Measurements from ENCODE around the gene DLG1.

The DLG1 gene

DNA sequence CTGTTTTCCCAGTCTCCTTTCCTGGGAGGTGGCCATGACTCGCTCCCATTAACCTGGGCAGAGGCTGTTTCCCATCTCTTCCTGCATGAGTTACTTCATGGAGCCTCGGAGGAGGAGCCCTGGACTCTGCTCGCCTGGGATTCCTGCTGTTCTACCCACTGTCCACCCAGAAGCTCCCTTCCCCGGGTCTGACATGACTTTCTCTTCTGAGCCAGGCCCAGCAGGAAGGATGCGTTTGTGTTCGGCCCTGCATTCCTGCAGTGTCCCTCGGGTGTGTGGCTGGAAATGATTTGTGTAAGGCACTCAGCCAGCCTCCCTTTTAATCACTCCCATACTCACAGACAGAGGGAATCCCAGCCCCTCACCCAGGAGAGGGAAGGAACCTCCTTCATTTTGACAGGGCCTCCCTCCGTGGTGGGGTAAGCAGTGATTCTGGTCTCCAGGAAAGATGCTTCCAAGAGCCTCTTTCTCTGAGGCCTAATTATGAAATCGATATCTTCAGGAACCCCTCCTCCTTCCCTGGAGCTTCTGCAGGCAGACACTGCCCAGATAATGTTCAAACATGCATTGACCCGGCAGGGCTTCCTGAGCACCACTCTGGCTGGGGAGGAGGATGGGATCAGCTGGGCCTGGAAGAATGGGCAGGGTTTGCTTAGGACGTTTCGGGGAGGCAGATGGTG is 41.6 kb upstream of the DLG1 start:
- TF ChIP-seq SUZ12 (IDR thresholded peaks at IDR 0.05; ENCODE audit: extremely low read depth, insufficient read depth, insufficient read length), result no peak
- TF ChIP-seq YY1 (IDR thresholded peaks at IDR 0.05; ENCODE audit: insufficient read depth, insufficient read length), result no peak
- no peak for TF ChIP-seq ZNF274 (IDR thresholded peaks at IDR 0.05; ENCODE audit: low read depth, low read length)
- H3K27me3 ChIP-seq (ENCODE audit: insufficient read depth, insufficient read length), result no peaks in the 10 kb centered on the region
- H3K36me3 ChIP-seq (ENCODE audit: insufficient read depth, insufficient read length, low read length), result no peaks in the 10 kb centered on the region
- DNase-seq (ENCODE audit: low read depth, low spot score), result no peak
- no peak overlapping the region for H3K9ac ChIP-seq (ENCODE audit: insufficient read length, low read depth)
- H3K4me3 ChIP-seq (ENCODE audit: insufficient read length, low read depth), result no peak overlapping the region
- H3K9me3 ChIP-seq (ENCODE audit: insufficient read depth, low read length), result no peaks in the 10 kb centered on the region
- H3K4me1 ChIP-seq (ENCODE audit: insufficient read depth, insufficient read length), result peaks cover 16% of the 10 kb centered on the region

DNA sequence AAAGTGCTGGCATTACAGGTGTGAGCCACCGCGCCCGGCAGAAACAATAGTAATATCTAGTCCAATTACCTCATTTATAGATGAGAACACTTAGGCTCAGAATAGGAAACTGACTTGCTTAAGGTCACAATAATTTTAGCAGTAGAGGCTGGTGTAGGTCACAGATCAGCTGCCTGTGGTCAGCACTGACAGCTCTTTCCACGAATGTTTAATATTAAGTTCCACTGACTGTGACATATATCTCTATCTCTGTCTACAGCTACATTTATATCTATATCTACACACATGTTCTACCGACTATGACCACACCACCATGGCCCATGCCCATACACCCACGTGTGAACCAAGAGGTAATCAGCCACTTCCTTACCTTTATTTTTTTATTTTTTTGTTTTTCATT is 40.2 kb upstream of the DLG1 start:
- no peak for DNase-seq (ENCODE audit: low read depth, low spot score)
- H3K4me3 ChIP-seq (ENCODE audit: insufficient read length, low read depth), result no peak overlapping the region
- peaks cover 18% of the 10 kb centered on the region for H3K4me1 ChIP-seq (ENCODE audit: insufficient read depth, insufficient read length)
- no peaks in the 10 kb centered on the region for H3K36me3 ChIP-seq (ENCODE audit: insufficient read depth, insufficient read length, low read length)
- H3K27me3 ChIP-seq (ENCODE audit: insufficient read depth, insufficient read length), result no peaks in the 10 kb centered on the region
- no peaks in the 10 kb centered on the region for H3K9me3 ChIP-seq (ENCODE audit: insufficient read depth, low read length)
- no peak for TF ChIP-seq SUZ12 (IDR thresholded peaks at IDR 0.05; ENCODE audit: extremely low read depth, insufficient read depth, insufficient read length)
- TF ChIP-seq YY1 (IDR thresholded peaks at IDR 0.05; ENCODE audit: insufficient read depth, insufficient read length), result no peak
- no peak for TF ChIP-seq ZNF274 (IDR thresholded peaks at IDR 0.05; ENCODE audit: low read depth, low read length)
- H3K9ac ChIP-seq (ENCODE audit: insufficient read length, low read depth), result no peak overlapping the region

DNA sequence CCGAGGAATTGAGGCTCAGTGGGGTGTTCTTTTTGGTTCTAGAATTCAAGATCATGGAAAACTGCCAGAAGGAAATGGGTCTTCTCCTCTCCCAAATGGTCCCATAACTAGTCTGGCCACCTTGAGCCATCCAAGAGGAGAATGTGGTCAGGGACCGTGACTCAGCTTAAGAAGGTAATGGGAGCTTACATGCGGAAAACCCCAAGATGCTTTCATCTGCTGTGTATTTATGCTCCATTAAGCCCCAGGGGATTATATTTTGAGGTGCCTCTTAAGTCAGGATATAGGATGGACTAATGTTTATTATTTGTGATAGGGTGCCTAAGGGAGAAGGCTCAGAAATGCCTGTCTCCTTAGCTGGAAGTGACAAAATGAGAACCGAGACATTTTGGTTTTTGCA is 39.2 kb upstream of the DLG1 start:
- Histone ChIP-seq H3K27me3 (ENCODE audit: insufficient read depth, insufficient read length) (no peaks in the 10 kb centered on the region), H3K9ac (ENCODE audit: insufficient read length, low read depth) (no peak overlapping the region), H3K36me3 (ENCODE audit: insufficient read depth, insufficient read length, low read length) (no peaks in the 10 kb centered on the region), H3K4me3 (ENCODE audit: insufficient read length, low read depth) (no peak overlapping the region), H3K4me1 (ENCODE audit: insufficient read depth, insufficient read length) (peaks cover 18% of the 10 kb centered on the region), H3K9me3 (ENCODE audit: insufficient read depth, low read length) (no peaks in the 10 kb centered on the region)
- TF ChIP-seq ZNF274 (IDR thresholded peaks at IDR 0.05; ENCODE audit: low read depth, low read length) (no peak), SUZ12 (IDR thresholded peaks at IDR 0.05; ENCODE audit: extremely low read depth, insufficient read depth, insufficient read length) (no peak), YY1 (IDR thresholded peaks at IDR 0.05; ENCODE audit: insufficient read depth, insufficient read length) (no peak)
- DNase-seq (ENCODE audit: low read depth, low spot score), result no peak

DNA sequence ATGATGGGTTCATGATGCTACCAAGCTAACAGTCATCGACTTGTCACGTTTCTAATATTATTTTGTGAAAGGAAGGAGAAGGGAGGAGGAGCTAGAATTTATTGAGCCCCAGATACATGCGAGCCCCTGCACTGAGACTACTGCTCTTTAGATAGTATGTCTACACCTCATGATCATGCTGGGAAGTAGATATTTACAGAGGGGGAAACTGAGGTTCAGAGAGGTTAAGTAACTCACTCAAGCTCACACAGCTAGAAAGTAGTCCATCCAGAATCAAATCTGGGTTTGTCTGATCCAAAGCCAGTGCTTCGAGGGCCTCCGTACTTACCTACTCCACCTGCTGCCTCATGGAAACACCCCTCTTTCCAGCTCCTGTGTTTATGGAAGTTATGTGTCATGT is 38.8 kb upstream of the DLG1 start:
- Histone ChIP-seq H3K4me3 (ENCODE audit: insufficient read length, low read depth) (no peak overlapping the region), H3K36me3 (ENCODE audit: insufficient read depth, insufficient read length, low read length) (no peaks in the 10 kb centered on the region), H3K9me3 (ENCODE audit: insufficient read depth, low read length) (no peaks in the 10 kb centered on the region), H3K27me3 (ENCODE audit: insufficient read depth, insufficient read length) (no peaks in the 10 kb centered on the region), H3K9ac (ENCODE audit: insufficient read length, low read depth) (no peak overlapping the region), H3K4me1 (ENCODE audit: insufficient read depth, insufficient read length) (peaks cover 18% of the 10 kb centered on the region)
- TF ChIP-seq SUZ12 (IDR thresholded peaks at IDR 0.05; ENCODE audit: extremely low read depth, insufficient read depth, insufficient read length) (no peak), YY1 (IDR thresholded peaks at IDR 0.05; ENCODE audit: insufficient read depth, insufficient read length) (no peak), ZNF274 (IDR thresholded peaks at IDR 0.05; ENCODE audit: low read depth, low read length) (no peak)
- no peak for DNase-seq (ENCODE audit: low read depth, low spot score)

DNA sequence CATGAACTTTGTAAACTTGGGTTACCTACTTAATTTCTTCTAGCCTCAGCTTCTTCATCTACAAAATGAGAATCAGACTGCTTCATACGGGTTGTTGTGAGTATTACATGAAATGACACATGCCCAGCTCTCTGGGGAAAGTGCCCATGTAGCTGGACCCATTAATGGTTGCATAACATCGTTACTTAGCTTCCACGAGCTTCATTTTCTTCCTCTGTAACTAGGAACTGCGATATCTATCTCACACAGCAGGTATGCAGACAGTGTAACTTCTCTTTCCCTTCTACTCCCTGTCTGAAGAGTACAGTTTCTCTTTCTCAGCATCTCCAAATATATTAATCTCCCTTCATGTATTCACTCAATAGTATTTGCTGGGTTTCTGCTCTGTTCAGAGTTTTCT is 37.9 kb upstream of the DLG1 start:
- no peak for DNase-seq (ENCODE audit: low read depth, low spot score)

DNA sequence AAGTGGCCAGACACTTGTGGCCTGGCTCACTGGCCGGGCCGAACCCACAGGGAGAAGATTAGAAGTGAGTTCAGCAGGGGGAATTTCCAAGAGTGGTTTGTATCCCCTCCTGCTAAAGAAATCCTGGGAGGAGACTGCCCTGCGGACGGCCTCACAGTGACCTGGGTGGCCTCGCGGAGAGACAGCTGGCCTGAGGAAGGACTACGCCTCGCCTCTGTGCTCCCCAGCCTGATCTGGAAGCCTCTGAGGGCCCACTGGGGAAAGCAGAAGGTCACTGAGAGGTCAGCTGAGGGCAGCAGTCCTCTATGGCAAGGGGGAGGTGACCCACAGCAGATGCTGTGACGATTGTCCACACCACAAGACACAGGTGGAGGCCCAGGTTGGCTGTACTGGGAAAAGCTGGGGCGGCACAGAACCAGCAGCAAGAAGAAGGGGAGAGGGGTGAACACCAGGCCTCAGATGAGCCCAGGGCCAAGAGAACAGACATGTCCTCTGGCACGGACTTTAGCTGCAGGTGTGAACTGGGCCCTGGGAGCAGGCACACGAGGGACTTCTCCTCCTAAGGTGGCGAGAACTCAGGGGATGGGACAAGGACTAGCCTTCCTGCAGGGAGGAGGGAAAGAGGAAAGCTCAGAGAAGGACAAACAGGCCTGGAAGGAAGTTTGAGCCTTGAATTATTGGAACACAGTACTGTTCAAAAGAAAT is 37.2 kb upstream of the DLG1 start:
- TF ChIP-seq YY1 (IDR thresholded peaks at IDR 0.05; ENCODE audit: insufficient read depth, insufficient read length), result no peak
- no peak for TF ChIP-seq SUZ12 (IDR thresholded peaks at IDR 0.05; ENCODE audit: extremely low read depth, insufficient read depth, insufficient read length)
- TF ChIP-seq ZNF274 (IDR thresholded peaks at IDR 0.05; ENCODE audit: low read depth, low read length), result no peak
- H3K36me3 ChIP-seq (ENCODE audit: insufficient read depth, insufficient read length, low read length), result no peaks in the 10 kb centered on the region
- H3K4me1 ChIP-seq (ENCODE audit: insufficient read depth, insufficient read length), result peaks cover 16% of the 10 kb centered on the region
- H3K9me3 ChIP-seq (ENCODE audit: insufficient read depth, low read length), result no peaks in the 10 kb centered on the region
- no peak for DNase-seq (ENCODE audit: low read depth, low spot score)
- H3K27me3 ChIP-seq (ENCODE audit: insufficient read depth, insufficient read length), result no peaks in the 10 kb centered on the region
- H3K4me3 ChIP-seq (ENCODE audit: insufficient read length, low read depth), result no peak overlapping the region
- H3K9ac ChIP-seq (ENCODE audit: insufficient read length, low read depth), result no peak overlapping the region

More for the DNA sequence above, 37.9 kb upstream of the DLG1 start:
- Histone ChIP-seq H3K36me3 (ENCODE audit: insufficient read depth, insufficient read length, low read length) (no peaks in the 10 kb centered on the region), H3K27me3 (ENCODE audit: insufficient read depth, insufficient read length) (no peaks in the 10 kb centered on the region), H3K9me3 (ENCODE audit: insufficient read depth, low read length) (no peaks in the 10 kb centered on the region), H3K4me1 (ENCODE audit: insufficient read depth, insufficient read length) (peaks cover 18% of the 10 kb centered on the region), H3K9ac (ENCODE audit: insufficient read length, low read depth) (no peak overlapping the region), H3K4me3 (ENCODE audit: insufficient read length, low read depth) (no peak overlapping the region)
- no peak for TF ChIP-seq YY1 (IDR thresholded peaks at IDR 0.05; ENCODE audit: insufficient read depth, insufficient read length)
- TF ChIP-seq SUZ12 (IDR thresholded peaks at IDR 0.05; ENCODE audit: extremely low read depth, insufficient read depth, insufficient read length), result no peak
- no peak for TF ChIP-seq ZNF274 (IDR thresholded peaks at IDR 0.05; ENCODE audit: low read depth, low read length)

DNA sequence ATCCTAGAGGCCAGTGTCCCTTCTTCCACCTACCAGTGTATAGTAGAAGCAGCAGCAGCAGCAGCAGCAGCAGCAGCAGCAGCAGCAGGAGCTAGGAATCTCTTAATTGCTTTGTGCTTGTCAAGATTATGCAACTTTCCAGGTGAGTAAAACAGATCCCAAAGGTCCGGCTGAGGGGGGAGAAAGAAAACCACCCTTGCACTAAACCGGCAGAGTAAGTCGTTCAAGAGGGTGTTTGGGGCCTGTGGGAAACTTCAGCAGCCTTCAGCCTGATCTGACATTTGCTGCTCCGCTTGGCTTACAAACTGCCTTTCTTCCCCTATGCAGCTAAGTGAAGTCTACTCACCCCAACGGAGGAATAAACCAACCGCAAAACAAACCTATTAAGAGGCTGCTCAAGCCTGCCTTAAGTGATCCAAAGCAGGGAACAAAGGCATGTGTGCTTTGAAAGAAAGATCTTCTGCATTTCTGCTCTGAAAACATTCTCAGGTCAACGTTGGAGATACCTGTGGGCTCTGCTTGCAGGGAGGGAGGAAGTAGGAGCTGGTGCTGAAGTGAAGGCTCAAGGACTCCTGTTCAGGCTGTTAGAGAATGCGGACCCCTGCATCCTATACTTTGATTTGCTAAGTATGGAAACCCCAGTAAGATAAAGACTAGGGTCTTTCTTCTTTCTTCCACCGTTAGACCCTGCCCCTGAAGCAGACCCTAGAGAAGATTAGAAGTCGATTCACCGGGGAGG is 35.7 kb upstream of the DLG1 start:
- Histone ChIP-seq H3K36me3 (ENCODE audit: insufficient read depth, insufficient read length, low read length) (no peaks in the 10 kb centered on the region), H3K4me3 (ENCODE audit: insufficient read length, low read depth) (no peak overlapping the region), H3K27me3 (ENCODE audit: insufficient read depth, insufficient read length) (no peaks in the 10 kb centered on the region), H3K4me1 (ENCODE audit: insufficient read depth, insufficient read length) (peaks cover 5% of the 10 kb centered on the region), H3K9ac (ENCODE audit: insufficient read length, low read depth) (no peak overlapping the region), H3K9me3 (ENCODE audit: insufficient read depth, low read length) (no peaks in the 10 kb centered on the region)
- no peak for DNase-seq (ENCODE audit: low read depth, low spot score)
- TF ChIP-seq ZNF274 (IDR thresholded peaks at IDR 0.05; ENCODE audit: low read depth, low read length) (no peak), SUZ12 (IDR thresholded peaks at IDR 0.05; ENCODE audit: extremely low read depth, insufficient read depth, insufficient read length) (no peak)
